Measurements from ENCODE around the gene C16orf90.

C16orf90 gene

DNA sequence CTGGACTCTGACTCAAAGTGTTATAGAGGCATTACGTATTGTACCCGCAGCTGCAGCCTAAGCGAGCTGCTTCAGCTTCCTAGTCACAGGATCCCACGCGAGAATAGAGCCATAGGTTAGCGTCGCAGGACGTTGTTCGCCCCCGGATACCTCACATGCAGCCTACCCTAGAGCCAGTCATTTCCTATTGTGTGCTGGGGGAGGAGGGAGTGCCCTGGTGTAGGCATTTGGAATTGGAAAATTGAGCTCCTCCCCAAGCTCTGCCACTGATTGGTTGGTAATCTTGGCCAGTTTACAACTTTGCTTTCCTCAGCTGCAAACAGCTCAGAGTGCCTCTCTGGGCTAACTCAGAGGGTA is 51.3 kb downstream of the C16orf90 start:
- Histone ChIP-seq H3K4me3 (ENCODE audit: low read length in 2 of 2) (peak overlapping the region; percentile 72 to 83), H3K9me3 (ENCODE audit: control insufficient read depth in 2 of 2, low read length in 2 of 2) (peaks cover 0 to 3% of the 10 kb centered on the region in 2 donors), H3K9ac (ENCODE audit: low read length in 2 of 2) (peak overlapping the region; percentile 72 to 86), H3K4me1 (ENCODE audit: control insufficient read depth, insufficient read depth, low read length) (peaks cover 8% of the 10 kb centered on the region), H3K36me3 (ENCODE audit: control insufficient read depth in 2 of 2, insufficient read depth in 2 of 2, low read length in 2 of 2) (peaks cover 3% of the 10 kb centered on the region in 2 donors), H3K27me3 (ENCODE audit: control insufficient read depth in 1 of 2, insufficient read depth in 2 of 2, low read length in 2 of 2) (no peaks in the 10 kb centered on the region), H3K27ac (ENCODE audit: low read length) (peak overlapping the region; percentile 55)
